ENCODE measurements around the gene UPK2.

- TF ChIP-seq CTCF (IDR thresholded peaks at IDR 0.05), result no peak
- TF ChIP-seq ELF4 (CRISPR knock-in tag; IDR thresholded peaks at IDR 0.05; ENCODE audit: low read depth), result no peak
- TF ChIP-seq IRF2 (CRISPR knock-in tag; IDR thresholded peaks at IDR 0.05; ENCODE audit: borderline replicate concordance, low read depth), result no peak
- TF ChIP-seq ATF1 (CRISPR knock-in tag; IDR thresholded peaks at IDR 0.05), result no peak
- TF ChIP-seq TP53 (CRISPR knock-in tag; IDR thresholded peaks at IDR 0.05), result no peak
- no peak for TF ChIP-seq ERG (CRISPR knock-in tag; IDR thresholded peaks at IDR 0.05)
- no peak for TF ChIP-seq ZMAT4 (CRISPR knock-in tag; IDR thresholded peaks at IDR 0.05)
- TF ChIP-seq CREM (CRISPR knock-in tag; IDR thresholded peaks at IDR 0.05), result no peak
- no peak for TF ChIP-seq CREB1 (CRISPR knock-in tag; IDR thresholded peaks at IDR 0.05)
- TF ChIP-seq ATF2 (CRISPR knock-in tag; IDR thresholded peaks at IDR 0.05; ENCODE audit: borderline replicate concordance, low read depth), result no peak
- TF ChIP-seq NR2C2 (CRISPR knock-in tag; IDR thresholded peaks at IDR 0.05), result no peak
These were observed 47.8 kb upstream of the UPK2 start for GRCh38 chr11:118908264-118908663.
